ENCODE measurements around the gene ZNF296.
A peak's percentile ranks its signal among the peaks of the same experiment; 100 is the strongest.

ZNF296 gene

DNA sequence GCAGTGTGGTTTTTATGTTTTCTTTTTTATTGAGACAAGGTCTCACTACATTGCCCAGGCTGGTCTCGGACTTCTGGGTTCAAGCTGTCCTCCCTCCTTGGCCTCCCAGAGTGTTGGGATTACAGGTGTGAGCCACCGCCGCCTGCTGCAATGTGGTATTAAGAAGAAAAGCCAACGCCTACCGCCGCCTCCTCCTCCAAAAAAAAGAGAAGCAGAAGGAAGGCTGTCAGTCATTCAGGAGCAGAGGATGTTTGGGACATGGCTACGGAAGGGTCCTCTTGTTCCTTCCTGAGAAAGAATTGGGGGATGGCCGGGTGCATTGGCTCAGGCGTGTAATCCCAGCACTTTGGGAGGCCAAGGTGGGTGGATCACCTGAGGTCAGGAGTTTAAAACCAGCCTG is 17.9 kb upstream of the ZNF296 start:
- DNase-seq (ENCODE audit: insufficient read length) (no peak), FAIRE-seq (no peak)
- TF ChIP-seq POLR2A (IDR thresholded peaks at IDR 0.05; ENCODE audit: low read depth, low read length), result no peak
- TF ChIP-seq POLR2AphosphoS5 (IDR thresholded peaks at IDR 0.05; ENCODE audit: low read depth, low read length), result no peak
- no peak for TF ChIP-seq TAF1 (IDR thresholded peaks at IDR 0.05; ENCODE audit: borderline replicate concordance, low read depth, low read length)

DNA sequence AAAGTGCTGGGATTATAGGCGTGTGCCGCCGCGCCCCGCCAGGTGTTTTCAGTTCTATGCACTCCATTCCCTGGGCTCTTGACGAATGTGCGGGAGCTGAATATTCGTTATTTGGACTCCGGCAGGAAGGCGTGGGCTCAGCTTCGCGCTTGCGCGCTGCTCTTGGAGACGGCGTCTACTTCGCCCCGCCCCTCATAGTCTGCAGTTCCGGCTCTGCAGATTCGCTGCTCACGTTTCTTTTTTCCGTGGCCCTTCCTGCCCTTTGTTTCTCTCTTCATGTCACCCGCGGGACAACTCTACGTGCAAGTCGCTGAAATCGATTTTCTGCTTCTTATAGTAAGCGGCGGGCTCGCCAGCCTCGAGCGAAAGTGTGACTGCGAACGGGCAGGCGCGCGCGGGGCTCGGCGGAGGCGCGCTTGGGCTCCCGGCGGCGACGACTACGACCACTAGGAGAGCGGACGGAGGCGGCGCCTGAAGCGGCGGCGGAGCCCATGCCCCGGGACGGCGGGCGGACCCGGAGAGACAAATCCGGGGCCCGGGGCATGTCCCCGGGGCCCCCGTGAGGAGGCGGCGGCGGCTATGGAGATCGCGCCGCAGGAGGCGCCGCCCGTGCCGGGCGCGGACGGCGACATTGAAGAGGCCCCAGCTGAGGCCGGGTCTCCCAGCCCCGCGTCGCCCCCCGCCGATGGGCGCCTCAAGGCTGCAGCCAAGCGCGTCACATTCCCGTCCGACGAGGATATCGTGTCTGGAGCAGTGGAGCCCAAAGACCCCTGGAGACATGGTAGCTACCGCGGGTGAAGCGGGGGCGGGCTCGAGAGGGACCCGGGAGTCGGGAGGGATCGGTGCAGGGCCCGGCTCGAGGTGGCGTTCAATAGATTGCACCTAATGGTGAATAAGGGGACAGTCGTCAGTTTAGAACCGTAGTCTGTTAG is 16.7 kb upstream of the ZNF296 start, which contains the start of gene PPP1R37:
TSS of gene PPP1R37 (plus strand) at position 433 of the 932 bp plus-strand sequence. CDS start at position 580, 147 bp downstream.
- DNase-seq (ENCODE audit: insufficient read length) (peak; percentile 96), FAIRE-seq (peak; percentile 99)
- no peak for TF ChIP-seq POLR2AphosphoS5 (IDR thresholded peaks at IDR 0.05; ENCODE audit: low read depth, low read length)
- peak; percentile 29 for TF ChIP-seq POLR2A (IDR thresholded peaks at IDR 0.05; ENCODE audit: low read depth, low read length)

DNA sequence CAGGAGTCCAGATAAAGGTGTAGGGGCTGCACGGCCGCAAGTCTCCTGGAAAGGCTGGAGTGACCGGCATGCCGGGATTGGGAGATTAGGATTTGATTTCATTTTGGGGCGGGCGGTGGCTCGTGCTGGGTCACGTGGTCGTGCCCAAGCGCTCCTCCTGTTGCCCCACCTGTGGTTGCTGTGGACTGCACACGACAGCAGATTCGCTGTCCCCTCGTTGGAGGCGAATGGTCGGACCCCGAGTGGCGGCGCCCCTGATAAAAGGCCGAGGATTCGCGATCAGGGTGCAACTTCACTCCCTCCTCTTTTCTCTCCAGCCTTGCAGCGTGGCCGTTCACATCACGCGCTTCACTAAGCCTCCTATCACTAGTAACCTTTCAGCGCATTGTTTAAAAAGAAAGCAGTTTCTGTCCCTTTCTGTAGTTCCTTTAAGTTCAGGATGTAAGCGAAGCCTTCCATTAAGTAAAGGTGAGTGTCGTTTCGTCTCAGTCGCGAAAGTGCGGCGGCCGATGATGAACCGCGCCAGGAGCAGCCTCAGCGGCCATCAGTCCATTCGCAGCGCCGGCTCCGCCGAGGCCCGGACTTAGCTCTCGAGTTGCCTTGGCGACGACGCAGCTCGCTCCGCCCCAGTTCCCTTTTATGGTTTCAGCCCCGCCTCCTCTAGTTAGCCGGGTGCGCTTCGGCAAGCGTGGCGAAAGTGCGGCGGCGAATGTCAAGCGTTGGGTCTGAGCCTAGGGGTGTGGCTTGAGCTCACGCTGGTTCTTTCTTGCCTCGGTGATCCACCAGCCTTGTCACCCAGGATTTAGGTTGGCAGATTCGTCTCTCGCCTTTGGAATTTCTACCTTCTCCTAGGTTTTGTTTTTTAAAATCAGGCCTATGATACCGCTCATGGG is 15.0 kb upstream of the ZNF296 start:
- TF ChIP-seq POLR2AphosphoS5 (IDR thresholded peaks at IDR 0.05; ENCODE audit: low read depth, low read length) (peak; percentile 79), POLR2A (IDR thresholded peaks at IDR 0.05; ENCODE audit: low read depth, low read length) (peak; percentile 74), TAF1 (IDR thresholded peaks at IDR 0.05; ENCODE audit: borderline replicate concordance, low read depth, low read length) (peak; percentile 43; the same call in 1 of the 2 replicates)
- FAIRE-seq, result peak; percentile 97
- DNase-seq (ENCODE audit: insufficient read length), result peak; percentile 89

DNA sequence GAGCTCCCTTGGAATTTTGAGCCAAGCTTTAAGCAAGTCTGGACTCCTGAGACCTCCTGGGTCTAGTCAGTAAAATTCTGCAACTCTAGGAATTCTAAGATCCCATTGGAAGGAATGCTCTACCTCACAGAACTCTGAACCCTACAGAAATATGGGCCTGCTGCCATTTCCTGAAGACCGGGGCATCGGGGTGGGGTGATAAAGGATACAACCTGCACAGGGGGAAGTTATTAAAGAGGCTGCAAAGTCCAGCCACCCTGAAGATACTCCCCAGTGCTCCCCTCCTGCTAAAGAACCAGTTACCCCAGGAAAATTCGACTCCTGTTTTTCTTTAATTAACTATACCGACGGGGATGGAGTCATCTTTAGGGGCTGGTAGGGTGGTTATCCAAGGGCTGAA is 14.3 kb upstream of the ZNF296 start:
- no peak for FAIRE-seq
- DNase-seq (ENCODE audit: insufficient read length), result no peak
- TF ChIP-seq TAF1 (IDR thresholded peaks at IDR 0.05; ENCODE audit: borderline replicate concordance, low read depth, low read length), result no peak
- no peak for TF ChIP-seq POLR2AphosphoS5 (IDR thresholded peaks at IDR 0.05; ENCODE audit: low read depth, low read length)
- TF ChIP-seq POLR2A (IDR thresholded peaks at IDR 0.05; ENCODE audit: low read depth, low read length), result no peak

DNA sequence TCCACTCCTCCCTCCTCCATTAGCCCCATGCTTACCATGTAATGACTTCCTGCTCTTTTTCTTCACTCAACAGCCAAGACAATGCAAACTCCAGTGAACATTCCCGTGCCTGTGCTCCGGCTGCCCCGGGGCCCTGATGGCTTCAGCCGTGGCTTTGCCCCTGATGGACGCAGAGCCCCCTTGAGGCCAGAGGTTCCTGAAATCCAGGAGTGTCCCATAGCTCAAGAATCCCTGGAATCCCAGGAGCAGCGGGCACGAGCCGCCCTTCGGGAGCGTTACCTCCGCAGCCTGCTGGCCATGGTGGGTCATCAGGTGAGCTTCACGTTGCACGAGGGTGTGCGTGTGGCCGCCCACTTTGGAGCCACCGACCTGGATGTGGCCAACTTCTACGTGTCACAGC is 13.8 kb upstream of the ZNF296 start:
- TF ChIP-seq TAF1 (IDR thresholded peaks at IDR 0.05; ENCODE audit: borderline replicate concordance, low read depth, low read length) (no peak), POLR2AphosphoS5 (IDR thresholded peaks at IDR 0.05; ENCODE audit: low read depth, low read length) (no peak), POLR2A (IDR thresholded peaks at IDR 0.05; ENCODE audit: low read depth, low read length) (no peak)
- FAIRE-seq, result no peak

DNA sequence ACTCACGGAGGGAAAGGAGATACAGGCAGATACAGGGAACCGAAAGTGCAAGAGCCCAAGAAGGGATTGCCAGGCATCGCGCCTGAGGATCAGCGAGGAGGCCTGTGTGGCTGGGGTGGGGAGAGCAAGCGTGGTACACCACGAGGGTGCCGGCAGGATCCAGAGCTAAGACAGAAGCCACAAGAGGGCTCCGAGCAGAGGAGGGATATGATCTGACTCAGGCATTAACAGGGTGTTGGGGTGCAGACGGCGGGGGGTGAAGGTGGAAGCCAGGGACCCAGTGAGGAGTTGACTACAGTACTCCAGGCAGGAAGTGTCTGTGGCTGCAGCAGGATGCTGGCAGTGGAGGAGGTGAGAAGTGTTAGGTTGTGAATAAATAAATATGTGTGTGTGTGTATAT is 11.3 kb upstream of the ZNF296 start:
- DNase-seq (ENCODE audit: insufficient read length) (no peak), FAIRE-seq (no peak)
- TF ChIP-seq POLR2A (IDR thresholded peaks at IDR 0.05; ENCODE audit: low read depth, low read length), result no peak
- TF ChIP-seq POLR2AphosphoS5 (IDR thresholded peaks at IDR 0.05; ENCODE audit: low read depth, low read length), result no peak
- no peak for TF ChIP-seq TAF1 (IDR thresholded peaks at IDR 0.05; ENCODE audit: borderline replicate concordance, low read depth, low read length)

More for the DNA sequence above, 13.8 kb upstream of the ZNF296 start:
- DNase-seq (ENCODE audit: insufficient read length), result no peak

DNA sequence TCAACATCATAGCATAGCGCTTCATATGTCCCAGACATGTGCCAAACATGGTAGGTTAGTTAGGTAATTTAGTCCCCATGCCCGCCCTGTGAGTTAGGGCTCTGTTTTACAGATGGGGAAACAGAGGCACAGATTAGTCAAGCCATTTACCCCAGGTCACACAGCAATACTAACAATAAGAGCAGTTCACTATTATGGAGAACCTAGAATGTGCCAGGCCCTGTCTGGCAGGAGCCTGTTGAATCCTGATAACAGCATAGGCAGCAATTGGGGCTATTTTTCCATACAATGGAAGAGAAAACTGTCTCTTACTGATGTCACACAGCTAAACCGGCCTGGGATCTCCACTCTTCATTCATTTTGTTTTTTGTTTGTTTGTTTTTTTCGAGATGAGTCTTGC is 10.2 kb upstream of the ZNF296 start:
- no peak for TF ChIP-seq POLR2AphosphoS5 (IDR thresholded peaks at IDR 0.05; ENCODE audit: low read depth, low read length)
- no peak for TF ChIP-seq POLR2A (IDR thresholded peaks at IDR 0.05; ENCODE audit: low read depth, low read length)
- TF ChIP-seq TAF1 (IDR thresholded peaks at IDR 0.05; ENCODE audit: borderline replicate concordance, low read depth, low read length), result no peak
- DNase-seq (ENCODE audit: insufficient read length) (no peak), FAIRE-seq (no peak)

DNA sequence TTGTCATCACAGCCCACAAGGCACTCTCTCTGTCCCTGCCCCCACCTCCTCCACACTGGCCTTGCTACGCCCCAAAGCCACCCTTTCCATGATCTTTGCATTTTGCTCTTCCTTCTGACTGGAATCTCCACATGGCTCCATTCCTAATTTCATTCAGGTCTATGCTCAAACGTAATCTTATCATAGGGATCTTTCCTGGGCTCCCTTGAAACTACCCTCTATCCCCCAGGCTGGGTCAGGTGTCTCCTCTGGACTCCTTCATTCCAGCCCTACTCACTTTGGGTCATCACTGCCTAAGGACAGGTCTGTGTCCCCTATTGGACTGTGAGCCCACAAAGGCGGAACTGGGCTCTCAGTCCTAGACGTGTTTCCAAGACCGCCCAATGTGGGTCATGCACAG is 5.9 kb upstream of the ZNF296 start:
- no peak for FAIRE-seq
- no peak for DNase-seq (ENCODE audit: insufficient read length)
- TF ChIP-seq POLR2A (IDR thresholded peaks at IDR 0.05; ENCODE audit: low read depth, low read length) (no peak), TAF1 (IDR thresholded peaks at IDR 0.05; ENCODE audit: borderline replicate concordance, low read depth, low read length) (no peak), POLR2AphosphoS5 (IDR thresholded peaks at IDR 0.05; ENCODE audit: low read depth, low read length) (no peak)

DNA sequence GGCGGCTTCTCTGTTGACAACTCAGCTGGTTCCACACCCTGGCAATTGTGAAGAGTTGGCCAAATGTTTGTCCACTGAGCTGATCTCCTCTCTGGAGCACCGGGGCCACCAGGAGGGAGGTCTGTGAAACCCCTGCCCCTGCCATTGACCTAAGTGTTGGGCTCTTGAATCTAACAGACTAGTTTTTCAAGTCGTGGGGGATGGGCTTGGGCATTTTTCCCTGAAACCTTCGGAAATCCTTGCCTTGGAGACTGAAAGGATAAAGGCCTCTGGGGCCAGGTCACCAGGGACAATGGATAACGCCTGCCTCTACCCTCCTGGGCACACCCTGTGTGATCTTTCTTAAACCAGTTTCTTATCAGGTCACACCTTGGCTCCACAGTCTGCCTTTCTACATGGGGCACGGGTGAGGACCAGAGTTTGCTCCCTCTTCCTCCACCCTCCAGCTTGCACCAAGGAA is 3.7 kb upstream of the ZNF296 start:
- TF ChIP-seq POLR2AphosphoS5 (IDR thresholded peaks at IDR 0.05; ENCODE audit: low read depth, low read length) (no peak), POLR2A (IDR thresholded peaks at IDR 0.05; ENCODE audit: low read depth, low read length) (no peak), TAF1 (IDR thresholded peaks at IDR 0.05; ENCODE audit: borderline replicate concordance, low read depth, low read length) (no peak)
- DNase-seq (ENCODE audit: insufficient read length) (no peak), FAIRE-seq (no peak)

DNA sequence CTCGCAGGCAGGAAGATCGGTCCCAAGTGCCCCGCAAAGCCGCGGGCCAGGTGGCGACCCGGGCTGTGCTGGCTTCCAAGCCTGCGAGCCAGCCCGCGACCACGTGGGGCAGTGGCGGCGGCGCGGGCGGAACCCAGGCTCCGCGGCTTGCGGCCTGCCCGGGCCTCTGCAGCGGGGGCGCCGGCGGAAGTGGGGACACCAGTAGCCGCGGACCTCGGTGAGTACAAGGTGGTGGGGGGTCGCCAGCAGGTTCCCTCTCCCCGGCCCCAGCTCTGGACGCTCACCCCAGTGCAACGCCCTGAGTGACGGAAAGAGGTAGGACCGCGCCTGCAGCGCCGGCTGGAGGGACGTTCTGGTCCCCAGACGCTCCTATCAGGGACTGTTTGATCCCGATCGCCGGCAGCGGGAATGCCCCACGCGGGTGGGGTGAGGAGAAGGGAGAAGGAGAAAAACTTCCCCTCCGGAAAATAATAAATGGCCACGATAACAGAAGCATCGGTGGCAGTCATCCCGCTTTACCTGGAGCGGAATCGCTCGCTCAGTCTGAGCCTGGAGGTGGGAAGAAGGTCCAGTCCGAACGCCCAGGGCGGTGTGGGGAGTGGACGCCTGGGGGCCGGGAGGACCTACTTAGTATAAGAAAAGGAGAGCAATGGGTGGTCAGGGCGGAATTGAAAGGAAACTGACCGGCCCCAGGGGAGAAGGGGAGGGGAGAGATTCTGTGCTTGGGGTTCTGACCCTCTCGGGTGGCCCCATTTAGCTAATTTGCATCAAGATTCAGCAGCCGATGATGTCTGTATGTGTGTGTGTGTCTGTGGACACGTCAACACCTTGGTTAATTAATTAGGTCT is 3.0 kb upstream of the ZNF296 start, which contains the start of gene GEMIN7:
TSS of gene GEMIN7 (plus strand) at position 198 of the 848 bp plus-strand sequence. CDS start 10,855 bp downstream, outside the sequence.
- TF ChIP-seq POLR2A (IDR thresholded peaks at IDR 0.05; ENCODE audit: low read depth, low read length) (peak; percentile 82), POLR2AphosphoS5 (IDR thresholded peaks at IDR 0.05; ENCODE audit: low read depth, low read length) (peak; percentile 65), TAF1 (IDR thresholded peaks at IDR 0.05; ENCODE audit: borderline replicate concordance, low read depth, low read length) (peak; percentile 95)
- FAIRE-seq (peak; percentile 88), DNase-seq (ENCODE audit: insufficient read length) (peak; percentile 78)

All from GM12892 (cell line).